HG03095 (cell line): ENCODE data around the gene RPH3AL.

ENCODE experiments used
- ATAC-seq: cut with Tn5 transposase; IDR thresholded peaks from one replicate; pipeline ENCODE4 v1.9.1; 2021; ENCODE audit warnings: moderate library complexity; ENCODE audit not compliant: unreplicated experiment

RPH3AL gene

DNA sequence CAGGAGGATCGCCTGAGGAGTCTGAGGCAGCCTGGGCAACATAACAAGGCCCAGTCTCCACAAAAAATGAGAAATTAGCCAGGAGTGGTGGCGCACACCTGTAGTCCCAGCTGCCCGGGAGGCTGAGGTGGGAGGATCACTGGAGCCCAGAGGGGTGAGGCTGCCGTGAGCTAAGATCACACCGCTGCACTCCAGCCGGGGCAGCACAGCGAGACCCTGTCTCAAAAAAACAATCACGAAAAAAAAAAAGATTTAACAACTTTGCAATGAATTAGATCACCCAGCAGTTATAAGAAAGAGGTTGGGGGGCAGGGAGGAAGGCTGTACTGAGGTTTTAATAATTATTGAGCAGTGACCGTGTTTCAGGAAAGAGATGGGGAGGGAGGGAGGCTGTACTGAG is 49.4 kb downstream of the RPH3AL start:
- ATAC-seq: no peak

GRCh38 chr17:302300-302698 is 50.3 kb downstream of the RPH3AL start:
- no peak for ATAC-seq

- no peak for ATAC-seq
Observed at GRCh38 chr17:301681-302299, 50.8 kb downstream of the RPH3AL start.

DNA sequence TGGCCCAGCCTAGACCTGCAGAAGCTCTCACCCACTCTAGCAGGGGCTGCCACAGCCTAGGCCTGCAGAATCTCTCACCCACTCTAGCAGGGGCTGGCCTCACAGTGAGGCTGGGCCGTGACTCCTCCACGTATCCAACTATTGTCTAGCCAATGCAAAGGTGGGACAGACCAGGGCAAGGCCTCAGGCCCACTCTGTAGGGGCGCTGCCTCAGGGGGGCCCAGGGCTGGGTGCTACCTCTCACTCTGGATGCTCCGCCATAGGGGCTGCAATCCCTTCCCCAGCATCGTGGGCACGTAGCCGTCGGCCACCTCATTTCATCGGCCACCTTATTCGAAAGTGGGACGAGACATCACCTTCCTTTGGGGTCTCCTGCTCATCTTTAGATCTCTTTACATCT is 51.7 kb downstream of the RPH3AL start:
- ATAC-seq: no peak

DNA sequence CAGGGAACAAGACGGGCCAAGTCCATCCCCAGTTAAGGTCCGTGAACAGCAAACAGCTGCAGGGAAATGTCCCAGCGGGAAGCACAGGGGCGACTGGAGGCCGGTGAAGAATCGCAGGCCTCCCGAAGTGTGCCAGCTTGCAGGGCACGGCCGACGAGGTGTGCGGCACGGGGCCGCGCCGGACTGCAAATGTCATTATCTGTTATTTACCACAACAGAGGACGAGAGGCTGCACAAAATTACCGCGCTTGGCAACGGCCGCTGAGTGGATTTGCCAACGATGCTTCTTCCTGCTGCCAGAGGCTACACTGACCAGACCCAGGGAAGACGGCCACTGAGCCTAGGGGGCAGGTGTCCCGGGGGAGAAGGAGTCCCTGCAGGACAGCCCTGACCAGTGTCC is 53.1 kb downstream of the RPH3AL start:
- no peak for ATAC-seq

DNA sequence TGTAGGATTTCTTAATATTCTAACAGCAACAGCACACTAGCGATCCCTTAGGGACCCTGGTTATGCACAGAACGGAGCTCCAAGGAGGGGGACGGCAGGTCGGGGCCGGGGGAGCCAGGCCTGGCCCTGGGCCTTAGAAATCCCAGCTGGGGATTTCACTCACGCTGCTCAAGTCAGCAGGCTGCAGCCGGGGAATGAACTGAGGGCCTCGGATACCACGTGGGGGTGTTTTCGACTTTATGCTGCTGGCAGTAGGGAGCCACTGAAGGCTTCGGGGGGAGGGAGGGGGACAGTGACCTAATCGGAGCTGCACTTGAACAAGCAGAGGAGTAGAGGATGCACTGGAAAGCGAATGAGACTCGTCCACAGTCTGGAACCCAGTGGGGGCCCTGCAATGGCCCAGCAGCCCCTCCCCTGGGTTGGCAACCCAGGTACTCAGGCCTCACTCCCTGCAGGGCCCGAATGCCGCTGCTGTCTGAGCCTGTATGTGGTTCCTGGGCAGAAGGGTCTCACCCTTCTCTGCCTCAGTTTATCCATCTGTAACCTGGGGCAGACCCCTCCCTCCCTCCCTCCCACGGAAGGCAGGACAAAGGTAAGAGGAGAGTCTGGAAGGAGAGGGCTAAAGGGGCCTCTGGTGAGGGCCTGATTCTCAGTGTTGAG is 53.7 kb downstream of the RPH3AL start:
- ATAC-seq: no peak

GRCh38 chr17:297758-298157 is 54.8 kb downstream of the RPH3AL start:
- ATAC-seq: no peak

GRCh38 chr17:296906-297690 is 55.5 kb downstream of the RPH3AL start:
- ATAC-seq: no peak

- ATAC-seq: no peak
Observed at GRCh38 chr17:296379-296778, 56.2 kb downstream of the RPH3AL start.

GRCh38 chr17:292531-293382 is 59.9 kb downstream of the RPH3AL start:
- no peak for ATAC-seq

- ATAC-seq: no peak
Observed at GRCh38 chr17:292016-292415, 60.6 kb downstream of the RPH3AL start.

DNA sequence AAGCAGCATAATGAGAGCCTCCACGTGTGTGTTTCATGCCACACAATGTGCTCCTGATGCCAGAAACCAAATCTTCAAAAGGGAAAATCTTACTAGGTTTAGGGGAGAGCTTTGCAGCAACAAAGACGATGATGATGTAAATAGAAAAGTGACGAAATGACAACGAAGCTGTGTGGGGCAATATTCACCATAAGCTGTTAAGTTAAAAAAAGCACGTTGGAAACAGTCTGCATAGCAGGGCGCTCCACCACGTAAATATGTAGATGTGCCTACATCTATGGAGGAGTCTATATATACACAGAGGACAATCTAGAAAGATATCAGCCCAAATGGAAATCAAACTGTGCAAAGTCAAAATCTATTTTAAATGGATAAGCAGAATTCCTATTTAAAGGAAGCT is 61.0 kb downstream of the RPH3AL start:
- ATAC-seq: no peak

DNA sequence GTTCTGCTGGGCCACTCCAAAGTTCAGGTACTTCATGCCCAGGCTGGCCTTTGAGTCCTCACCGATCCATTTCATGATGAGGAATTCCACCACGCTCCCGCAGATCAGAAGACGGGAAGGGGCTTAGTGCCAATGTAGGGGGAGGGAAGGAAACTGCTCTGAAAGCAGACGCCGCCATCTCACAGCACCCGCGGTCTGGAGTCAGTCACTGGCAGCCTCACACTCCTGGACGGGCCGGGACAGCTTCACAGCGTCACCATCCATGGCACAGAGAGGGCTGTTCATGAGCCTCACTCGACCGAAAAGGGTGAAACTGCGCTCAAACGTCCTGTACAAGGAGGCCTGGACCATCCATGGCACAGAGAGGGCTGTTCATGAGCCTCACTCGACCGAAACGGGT is 62.0 kb downstream of the RPH3AL start:
- ATAC-seq: no peak

GRCh38 chr17:290121-290521 is 62.5 kb downstream of the RPH3AL start:
- ATAC-seq: no peak

DNA sequence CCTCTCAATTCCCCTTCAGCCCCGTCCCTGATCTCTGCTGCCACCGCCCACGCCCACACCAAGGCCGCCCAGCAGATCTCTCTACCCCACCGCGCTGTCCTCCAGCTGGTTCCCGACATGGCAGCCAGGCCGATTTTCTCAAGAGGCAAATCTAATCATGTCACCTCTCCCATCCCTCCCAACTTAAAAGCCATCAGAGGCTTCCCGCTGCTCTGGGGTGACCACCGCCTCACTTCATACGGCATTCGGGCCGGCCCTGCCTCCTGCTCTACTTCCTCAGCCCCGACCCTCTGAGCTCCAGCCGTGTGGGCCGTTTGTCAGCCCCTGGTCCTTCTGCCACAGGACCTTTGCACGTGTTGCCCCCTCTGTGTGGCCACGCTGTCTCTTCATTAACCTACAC is 63.2 kb downstream of the RPH3AL start:
- no peak for ATAC-seq

- ATAC-seq: no peak
Observed at GRCh38 chr17:288802-289356, 63.7 kb downstream of the RPH3AL start.

DNA sequence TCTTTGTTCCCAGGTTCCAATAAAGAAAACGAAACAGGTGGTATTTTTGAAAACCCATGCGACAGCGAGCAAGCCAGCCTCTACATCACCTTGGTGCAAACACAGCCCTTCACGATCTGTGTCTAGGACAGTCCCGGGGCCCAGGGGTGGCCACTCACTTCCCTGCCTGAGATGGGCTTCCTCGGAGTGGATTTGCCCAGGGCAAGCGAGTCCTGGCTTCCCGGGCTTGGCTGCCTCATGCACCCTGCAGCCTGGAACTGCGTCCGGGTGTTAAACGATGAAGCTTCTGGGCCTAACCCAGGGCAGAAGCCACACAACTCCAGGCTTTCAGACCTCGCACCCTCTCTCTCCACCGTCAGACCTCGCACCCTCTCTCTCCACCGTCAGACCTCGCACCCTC is 66.0 kb downstream of the RPH3AL start:
- no peak for ATAC-seq

- ATAC-seq: no peak
Observed at GRCh38 chr17:285751-286422, 66.7 kb downstream of the RPH3AL start.

GRCh38 chr17:284676-285355 is 67.8 kb downstream of the RPH3AL start:
- no peak for ATAC-seq
